Measurements from ENCODE around the gene NKD2.

The NKD2 gene

GRCh38 chr5:1073239-1074102, 64.9 kb downstream of the NKD2 start:
- Histone ChIP-seq H3K4me1 (ENCODE audit: insufficient read depth, low read length, poor library complexity, severe bottlenecking) (no peaks in the 10 kb centered on the region), H3K79me2 (ENCODE audit: insufficient read depth, low read length) (no peaks in the 10 kb centered on the region)
- TF ChIP-seq EZH2phosphoT487 (IDR thresholded peaks at IDR 0.05; ENCODE audit: borderline replicate concordance): no peak
- TF ChIP-seq, protein P1, sequence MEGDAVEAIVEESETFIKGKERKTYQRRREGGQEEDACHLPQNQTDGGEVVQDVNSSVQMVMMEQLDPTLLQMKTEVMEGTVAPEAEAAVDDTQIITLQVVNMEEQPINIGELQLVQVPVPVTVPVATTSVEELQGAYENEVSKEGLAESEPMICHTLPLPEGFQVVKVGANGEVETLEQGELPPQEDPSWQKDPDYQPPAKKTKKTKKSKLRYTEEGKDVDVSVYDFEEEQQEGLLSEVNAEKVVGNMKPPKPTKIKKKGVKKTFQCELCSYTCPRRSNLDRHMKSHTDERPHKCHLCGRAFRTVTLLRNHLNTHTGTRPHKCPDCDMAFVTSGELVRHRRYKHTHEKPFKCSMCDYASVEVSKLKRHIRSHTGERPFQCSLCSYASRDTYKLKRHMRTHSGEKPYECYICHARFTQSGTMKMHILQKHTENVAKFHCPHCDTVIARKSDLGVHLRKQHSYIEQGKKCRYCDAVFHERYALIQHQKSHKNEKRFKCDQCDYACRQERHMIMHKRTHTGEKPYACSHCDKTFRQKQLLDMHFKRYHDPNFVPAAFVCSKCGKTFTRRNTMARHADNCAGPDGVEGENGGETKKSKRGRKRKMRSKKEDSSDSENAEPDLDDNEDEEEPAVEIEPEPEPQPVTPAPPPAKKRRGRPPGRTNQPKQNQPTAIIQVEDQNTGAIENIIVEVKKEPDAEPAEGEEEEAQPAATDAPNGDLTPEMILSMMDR (conservative IDR thresholded peaks at IDR 0.05; ENCODE audit: low read length): no peak

DNA sequence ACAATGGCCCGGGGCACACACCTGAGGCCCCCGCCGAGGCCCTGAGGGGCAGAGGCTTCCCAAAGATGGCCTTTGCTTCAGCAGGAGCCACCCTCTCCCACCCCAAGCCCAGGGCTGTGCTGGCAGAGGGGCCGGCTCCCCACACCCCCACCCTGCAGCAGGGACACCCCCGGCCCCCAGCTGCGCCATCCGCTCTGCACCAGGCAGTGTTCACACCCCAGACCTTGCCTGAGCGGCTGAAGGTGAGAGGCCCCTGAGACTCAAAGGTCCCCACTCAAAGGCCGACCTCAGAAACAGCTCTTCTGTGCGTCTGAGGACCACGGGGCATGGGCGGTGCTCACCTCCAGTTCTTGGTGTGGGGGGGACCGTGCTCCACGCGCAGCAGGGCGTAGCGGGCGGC, 65.6 kb downstream of the NKD2 start:
- Histone ChIP-seq H3K4me3 (ENCODE audit: low read length, poor library complexity, severe bottlenecking) (no peak overlapping the region), H3K4me1 (ENCODE audit: insufficient read depth, low read length, poor library complexity, severe bottlenecking) (no peaks in the 10 kb centered on the region), H3K79me2 (ENCODE audit: insufficient read depth, low read length) (no peaks in the 10 kb centered on the region), H3K9me3 (ENCODE audit: insufficient read depth, low read depth, low read length) (no peaks in the 10 kb centered on the region), H3K36me3 (ENCODE audit: insufficient read depth, low read length) (no peaks in the 10 kb centered on the region), H3K27me3 (ENCODE audit: insufficient read depth, low read length, poor library complexity, severe bottlenecking) (no peaks in the 10 kb centered on the region), H3K9me2 (replicated peaks; ENCODE audit: low read depth, low read length) (no peaks in the 10 kb centered on the region), H3K9ac (ENCODE audit: low read depth, low read length, poor library complexity, severe bottlenecking) (no peak overlapping the region), H3F3A (ENCODE audit: low read depth) (no peaks in the 10 kb centered on the region), H4K20me1 (ENCODE audit: insufficient read depth, low read length, poor library complexity, severe bottlenecking) (no peaks in the 10 kb centered on the region), H2AFZ (ENCODE audit: low read length) (no peak overlapping the region), H3K4me2 (ENCODE audit: low read depth, low read length, poor library complexity, severe bottlenecking) (no peak overlapping the region)
- TF ChIP-seq, protein P1 (conservative IDR thresholded peaks at IDR 0.05; ENCODE audit: low read length): no peak
- no peak for TF ChIP-seq EZH2phosphoT487 (IDR thresholded peaks at IDR 0.05; ENCODE audit: borderline replicate concordance)

More at GRCh38 chr5:1073239-1074102, 64.9 kb downstream of the NKD2 start:
- Histone ChIP-seq H3F3A (ENCODE audit: low read depth) (no peaks in the 10 kb centered on the region), H3K9me3 (ENCODE audit: insufficient read depth, low read depth, low read length) (no peaks in the 10 kb centered on the region), H3K9me2 (replicated peaks; ENCODE audit: low read depth, low read length) (no peaks in the 10 kb centered on the region), H3K36me3 (ENCODE audit: insufficient read depth, low read length) (no peaks in the 10 kb centered on the region), H3K4me3 (ENCODE audit: low read length, poor library complexity, severe bottlenecking) (no peak overlapping the region), H3K27me3 (ENCODE audit: insufficient read depth, low read length, poor library complexity, severe bottlenecking) (no peaks in the 10 kb centered on the region), H3K9ac (ENCODE audit: low read depth, low read length, poor library complexity, severe bottlenecking) (no peak overlapping the region), H2AFZ (ENCODE audit: low read length) (no peak overlapping the region), H3K4me2 (ENCODE audit: low read depth, low read length, poor library complexity, severe bottlenecking) (no peak overlapping the region), H4K20me1 (ENCODE audit: insufficient read depth, low read length, poor library complexity, severe bottlenecking) (no peaks in the 10 kb centered on the region)

DNA sequence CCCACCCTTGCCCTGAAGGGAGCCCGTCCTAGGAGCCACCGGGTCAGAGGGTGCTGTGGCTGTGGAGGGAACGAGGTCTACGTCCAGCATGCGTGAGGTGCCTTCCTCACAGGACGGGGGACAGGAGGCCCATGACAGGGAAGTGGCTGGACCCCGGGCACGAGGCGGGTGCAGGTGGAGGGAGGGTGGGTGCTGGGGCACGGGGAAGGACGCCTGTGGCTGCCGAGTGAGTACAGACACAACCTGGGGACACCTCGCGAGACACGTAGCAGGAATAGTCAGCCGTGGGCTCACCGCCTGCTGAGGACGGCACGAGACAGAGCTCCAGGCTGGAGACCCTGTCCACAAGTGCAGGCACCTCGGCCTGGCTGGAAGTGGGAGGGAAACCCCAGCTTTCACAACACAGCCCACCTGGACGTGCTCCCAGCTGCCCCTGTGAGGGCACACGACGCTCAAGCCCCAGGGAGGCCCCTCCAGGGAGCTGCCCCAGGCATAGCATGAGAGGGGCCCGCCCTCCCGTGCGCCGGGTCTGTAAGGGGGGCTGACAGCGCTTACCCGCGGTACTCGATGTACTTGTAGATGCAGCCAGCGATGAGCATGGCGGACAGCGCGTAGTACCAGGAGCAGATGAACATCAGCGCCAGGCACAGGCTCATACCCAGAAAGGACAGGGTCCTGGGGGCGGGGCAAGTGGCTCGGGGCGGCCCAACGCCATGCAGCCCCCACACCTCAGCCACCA, 66.4 kb downstream of the NKD2 start:
- no peak overlapping the region for H3K4me3 ChIP-seq (ENCODE audit: low read length, poor library complexity, severe bottlenecking)
- H3K9me3 ChIP-seq (ENCODE audit: insufficient read depth, low read depth, low read length): no peaks in the 10 kb centered on the region
- H3F3A ChIP-seq (ENCODE audit: low read depth): no peaks in the 10 kb centered on the region
- no peaks in the 10 kb centered on the region for H4K20me1 ChIP-seq (ENCODE audit: insufficient read depth, low read length, poor library complexity, severe bottlenecking)
- no peak overlapping the region for H2AFZ ChIP-seq (ENCODE audit: low read length)
- no peaks in the 10 kb centered on the region for H3K4me1 ChIP-seq (ENCODE audit: insufficient read depth, low read length, poor library complexity, severe bottlenecking)
- TF ChIP-seq EZH2phosphoT487 (IDR thresholded peaks at IDR 0.05; ENCODE audit: borderline replicate concordance): no peak
- TF ChIP-seq, protein P1 (conservative IDR thresholded peaks at IDR 0.05; ENCODE audit: low read length): no peak
- H3K9me2 ChIP-seq (replicated peaks; ENCODE audit: low read depth, low read length): no peaks in the 10 kb centered on the region
- H3K4me2 ChIP-seq (ENCODE audit: low read depth, low read length, poor library complexity, severe bottlenecking): no peak overlapping the region
- H3K9ac ChIP-seq (ENCODE audit: low read depth, low read length, poor library complexity, severe bottlenecking): no peak overlapping the region
- H3K36me3 ChIP-seq (ENCODE audit: insufficient read depth, low read length): no peaks in the 10 kb centered on the region
- H3K79me2 ChIP-seq (ENCODE audit: insufficient read depth, low read length): no peaks in the 10 kb centered on the region
- no peaks in the 10 kb centered on the region for H3K27me3 ChIP-seq (ENCODE audit: insufficient read depth, low read length, poor library complexity, severe bottlenecking)
